NB4 (cell line): Measurements from ENCODE around the gene PER2.

Experiments
- DNase-seq: peaks from one replicate; pipeline ENCODE4 v3.0.0; 2010; ENCODE audit warnings: low read depth
- H3K4me3 ChIP-seq: one replicate; pipeline ENCODE4 v1.5.1; 2011; ENCODE audit warnings: mild to moderate bottlenecking, low read depth, low read length, moderate library complexity
- MYC ChIP-seq: IDR thresholded peaks from 2 replicates; pipeline ENCODE4 v1.6.1; 2011; ENCODE audit warnings: low read depth, low read length
- POLR2A ChIP-seq: IDR thresholded peaks from 2 replicates; pipeline ENCODE4 v1.6.1; 2011; ENCODE audit warnings: mild to moderate bottlenecking; ENCODE audit not compliant: insufficient read length; ENCODE audit errors: extremely low read depth
- TF ChIP-seq, protein P1 (sequence below): IDR thresholded peaks from 2 replicates; pipeline ENCODE4 v1.6.1; 2011; ENCODE audit warnings: low read depth, low read length
- TF ChIP-seq, protein P2 (sequence below): IDR thresholded peaks from one replicate; pipeline ENCODE4 v1.5.1; 2012; ENCODE audit warnings: low read depth, low read length

The PER2 gene

DNA sequence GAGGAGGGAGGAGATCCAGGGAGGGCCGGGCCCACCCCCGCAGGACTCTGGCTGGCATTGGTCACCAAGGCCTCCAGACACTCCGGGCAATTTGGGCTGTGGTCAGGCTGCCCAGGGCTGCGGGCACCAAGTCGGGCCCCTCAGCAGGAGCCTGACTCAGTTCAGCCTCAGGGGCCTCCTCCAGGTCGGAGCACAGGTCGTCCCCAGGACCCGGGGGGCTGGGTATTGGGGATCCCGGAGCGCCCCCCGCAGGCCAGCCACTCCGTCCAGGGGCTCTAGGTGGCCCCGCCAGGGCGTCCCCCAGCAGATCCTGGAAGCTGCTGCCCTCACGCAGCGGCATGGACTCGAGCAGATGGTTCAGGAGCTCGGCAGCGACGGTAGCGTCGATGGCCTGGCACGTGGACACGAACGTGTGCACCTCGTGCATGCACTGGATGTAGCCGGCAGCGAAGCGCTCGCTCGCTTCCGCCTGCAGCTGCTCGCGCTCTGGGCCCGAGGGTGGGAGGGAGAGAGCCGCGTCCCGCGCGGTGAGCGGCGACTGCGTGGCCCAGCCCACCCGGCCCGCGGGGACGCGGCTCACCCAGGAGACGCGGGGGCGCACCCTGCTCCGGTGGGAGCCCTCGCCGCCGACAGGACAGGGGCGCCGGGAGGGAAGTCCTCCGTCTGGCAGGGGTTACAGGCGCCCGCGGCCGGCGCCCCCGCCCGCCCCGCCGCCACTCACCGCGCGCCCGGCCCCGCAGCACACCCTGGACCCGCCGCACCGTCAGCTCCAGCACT, 49.5 kb downstream of the PER2 start:
- DNase-seq: peak; percentile 78
- TF ChIP-seq POLR2A (no peak), MYC (peak; percentile 75)
- TF ChIP-seq, protein P1, sequence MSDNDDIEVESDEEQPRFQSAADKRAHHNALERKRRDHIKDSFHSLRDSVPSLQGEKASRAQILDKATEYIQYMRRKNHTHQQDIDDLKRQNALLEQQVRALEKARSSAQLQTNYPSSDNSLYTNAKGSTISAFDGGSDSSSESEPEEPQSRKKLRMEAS: peak; percentile 95
- TF ChIP-seq, protein P2, sequence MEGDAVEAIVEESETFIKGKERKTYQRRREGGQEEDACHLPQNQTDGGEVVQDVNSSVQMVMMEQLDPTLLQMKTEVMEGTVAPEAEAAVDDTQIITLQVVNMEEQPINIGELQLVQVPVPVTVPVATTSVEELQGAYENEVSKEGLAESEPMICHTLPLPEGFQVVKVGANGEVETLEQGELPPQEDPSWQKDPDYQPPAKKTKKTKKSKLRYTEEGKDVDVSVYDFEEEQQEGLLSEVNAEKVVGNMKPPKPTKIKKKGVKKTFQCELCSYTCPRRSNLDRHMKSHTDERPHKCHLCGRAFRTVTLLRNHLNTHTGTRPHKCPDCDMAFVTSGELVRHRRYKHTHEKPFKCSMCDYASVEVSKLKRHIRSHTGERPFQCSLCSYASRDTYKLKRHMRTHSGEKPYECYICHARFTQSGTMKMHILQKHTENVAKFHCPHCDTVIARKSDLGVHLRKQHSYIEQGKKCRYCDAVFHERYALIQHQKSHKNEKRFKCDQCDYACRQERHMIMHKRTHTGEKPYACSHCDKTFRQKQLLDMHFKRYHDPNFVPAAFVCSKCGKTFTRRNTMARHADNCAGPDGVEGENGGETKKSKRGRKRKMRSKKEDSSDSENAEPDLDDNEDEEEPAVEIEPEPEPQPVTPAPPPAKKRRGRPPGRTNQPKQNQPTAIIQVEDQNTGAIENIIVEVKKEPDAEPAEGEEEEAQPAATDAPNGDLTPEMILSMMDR: peak; percentile 31
- peak overlapping the region; percentile 69 for H3K4me3 ChIP-seq

GRCh38 chr2:238238311-238238765, 50.1 kb downstream of the PER2 start:
- H3K4me3 ChIP-seq: peak overlapping the region; percentile 69
- TF ChIP-seq, protein P2: no peak
- TF ChIP-seq MYC (no peak), POLR2A (no peak)
- TF ChIP-seq, protein P1: no peak
- peak; percentile 33 for DNase-seq

DNA sequence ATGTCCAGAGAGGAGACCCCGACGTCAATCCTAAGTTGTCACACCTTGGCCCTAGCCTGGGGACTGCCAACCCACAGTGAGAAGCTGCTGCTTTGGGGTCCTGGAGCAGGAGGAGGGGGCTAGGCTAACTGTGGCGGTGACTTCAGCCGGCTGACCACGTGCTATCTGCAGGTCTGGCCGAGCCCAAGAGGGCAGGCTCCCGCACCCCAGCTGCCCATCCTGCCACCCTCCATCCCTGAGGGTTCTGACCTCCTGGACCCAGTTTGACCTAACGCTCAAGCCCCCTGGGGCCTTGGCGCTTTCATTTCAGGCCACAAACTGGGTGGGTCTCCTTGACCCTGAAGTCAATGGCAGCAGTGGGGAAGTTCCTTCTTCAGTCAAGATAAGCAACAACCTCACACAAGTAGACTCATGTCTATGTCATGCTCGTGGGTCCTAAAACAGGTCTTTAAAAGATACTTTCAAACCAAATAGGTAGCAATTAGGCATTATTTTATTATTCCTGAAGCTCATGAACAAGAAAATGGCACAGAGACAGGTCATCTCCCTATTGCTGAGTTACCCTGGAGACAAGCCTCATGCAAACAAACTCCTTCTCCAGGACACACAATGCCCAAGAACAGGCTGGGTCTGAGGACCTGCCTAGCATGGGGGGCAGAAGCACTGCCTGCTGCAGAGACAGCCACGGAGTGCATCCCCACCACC, 50.8 kb downstream of the PER2 start:
- TF ChIP-seq POLR2A: no peak
- TF ChIP-seq MYC: no peak
- TF ChIP-seq, protein P1: no peak
- TF ChIP-seq, protein P2: no peak

GRCh38 chr2:238236571-238236970, 51.8 kb downstream of the PER2 start:
- DNase-seq: peak; percentile 70
- no peak overlapping the region for H3K4me3 ChIP-seq
- no peak for TF ChIP-seq MYC
- TF ChIP-seq, protein P2: no peak
- TF ChIP-seq, protein P1: no peak
- no peak for TF ChIP-seq POLR2A

More for the DNA sequence above, 50.8 kb downstream of the PER2 start:
- DNase-seq: peak; percentile 56
- H3K4me3 ChIP-seq: peak overlapping the region; percentile 69

DNA sequence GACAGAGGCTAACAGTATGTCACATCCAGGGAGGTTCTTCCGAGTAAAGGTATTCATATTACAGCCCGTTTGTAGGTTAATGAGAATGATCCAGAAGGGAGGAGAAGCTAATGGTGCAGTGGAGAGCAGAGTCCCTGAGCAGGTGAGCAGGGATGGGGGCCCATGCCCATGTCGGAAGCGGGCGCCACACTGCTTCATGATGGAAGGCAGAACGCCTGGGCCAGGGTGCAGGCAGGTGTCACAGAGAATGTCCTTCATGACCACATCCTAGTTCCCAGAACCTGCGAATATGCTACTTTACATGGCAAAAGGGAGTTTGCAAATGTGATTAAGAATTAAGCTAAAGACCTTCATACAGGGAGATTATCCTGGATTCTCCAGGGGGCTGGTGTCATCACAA, 52.6 kb downstream of the PER2 start:
- H3K4me3 ChIP-seq: no peak overlapping the region
- TF ChIP-seq MYC (no peak), POLR2A (no peak)
- TF ChIP-seq, protein P2: no peak
- TF ChIP-seq, protein P1: no peak
- no peak for DNase-seq
